Measurements from ENCODE around the gene HRAS.

DNA sequence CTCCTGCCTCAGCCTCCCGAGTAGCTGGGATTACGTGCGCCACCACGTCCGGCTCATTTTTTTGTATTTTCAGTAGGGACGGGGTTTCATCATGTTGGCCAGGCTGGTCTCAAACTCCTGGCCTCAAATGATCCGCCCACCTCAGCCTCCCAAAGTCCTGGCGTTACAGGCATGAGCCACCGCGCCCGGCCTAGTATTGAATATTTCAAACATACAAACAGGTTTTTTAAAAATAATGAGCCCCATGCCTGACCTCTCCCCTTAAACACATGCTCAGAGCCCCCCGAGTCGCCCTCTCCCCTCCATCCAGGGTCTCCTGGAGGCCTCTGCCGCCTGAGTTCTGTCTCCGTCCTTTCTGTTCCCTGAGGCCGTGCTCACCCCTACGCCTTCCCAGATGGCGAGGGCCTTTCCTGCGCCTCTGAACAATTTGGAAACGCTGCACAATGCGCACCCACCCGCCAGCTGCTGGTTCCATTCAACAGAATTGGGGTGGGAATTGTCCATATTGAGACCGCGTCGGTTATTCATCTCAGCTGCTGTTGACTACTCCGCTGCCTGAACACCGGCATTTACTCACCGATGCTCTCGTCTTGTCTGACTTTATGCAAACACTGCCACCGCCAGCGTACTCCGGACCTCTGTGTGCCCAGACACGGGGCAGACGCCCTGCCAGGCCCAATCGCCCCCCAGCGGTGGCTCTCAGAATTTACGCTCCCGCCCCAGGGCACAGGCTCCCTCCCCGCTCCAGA lies 14.8 kb downstream of the HRAS start:
- TF ChIP-seq, protein P1, sequence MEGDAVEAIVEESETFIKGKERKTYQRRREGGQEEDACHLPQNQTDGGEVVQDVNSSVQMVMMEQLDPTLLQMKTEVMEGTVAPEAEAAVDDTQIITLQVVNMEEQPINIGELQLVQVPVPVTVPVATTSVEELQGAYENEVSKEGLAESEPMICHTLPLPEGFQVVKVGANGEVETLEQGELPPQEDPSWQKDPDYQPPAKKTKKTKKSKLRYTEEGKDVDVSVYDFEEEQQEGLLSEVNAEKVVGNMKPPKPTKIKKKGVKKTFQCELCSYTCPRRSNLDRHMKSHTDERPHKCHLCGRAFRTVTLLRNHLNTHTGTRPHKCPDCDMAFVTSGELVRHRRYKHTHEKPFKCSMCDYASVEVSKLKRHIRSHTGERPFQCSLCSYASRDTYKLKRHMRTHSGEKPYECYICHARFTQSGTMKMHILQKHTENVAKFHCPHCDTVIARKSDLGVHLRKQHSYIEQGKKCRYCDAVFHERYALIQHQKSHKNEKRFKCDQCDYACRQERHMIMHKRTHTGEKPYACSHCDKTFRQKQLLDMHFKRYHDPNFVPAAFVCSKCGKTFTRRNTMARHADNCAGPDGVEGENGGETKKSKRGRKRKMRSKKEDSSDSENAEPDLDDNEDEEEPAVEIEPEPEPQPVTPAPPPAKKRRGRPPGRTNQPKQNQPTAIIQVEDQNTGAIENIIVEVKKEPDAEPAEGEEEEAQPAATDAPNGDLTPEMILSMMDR (IDR thresholded peaks at IDR 0.05), result no peak
- TF ChIP-seq EP300 (IDR thresholded peaks at IDR 0.05), result no peak
- TF ChIP-seq POLR2A (IDR thresholded peaks at IDR 0.05), result no peak

All from upper lobe of left lung (tissue), 4 donors.